Erythroblast (primary cell): ENCODE data around the gene METTL18.

Experiments
- DNase-seq, 2 experiments: peaks; one replicate each; lab custom pipeline; 2025; lab: John Stamatoyannopoulos, UW
- GATA1 ChIP-seq: IDR thresholded peaks from 2 replicates; pipeline ENCODE4 v1.6.1; 2011; ENCODE audit warnings: low read depth, mild to moderate bottlenecking, control low read depth, low read length, moderate library complexity
- POLR2A ChIP-seq: IDR thresholded peaks from 2 replicates; pipeline ENCODE4 v1.6.1; 2011; ENCODE audit warnings: mild to moderate bottlenecking, low read length

The METTL18 gene

DNA sequence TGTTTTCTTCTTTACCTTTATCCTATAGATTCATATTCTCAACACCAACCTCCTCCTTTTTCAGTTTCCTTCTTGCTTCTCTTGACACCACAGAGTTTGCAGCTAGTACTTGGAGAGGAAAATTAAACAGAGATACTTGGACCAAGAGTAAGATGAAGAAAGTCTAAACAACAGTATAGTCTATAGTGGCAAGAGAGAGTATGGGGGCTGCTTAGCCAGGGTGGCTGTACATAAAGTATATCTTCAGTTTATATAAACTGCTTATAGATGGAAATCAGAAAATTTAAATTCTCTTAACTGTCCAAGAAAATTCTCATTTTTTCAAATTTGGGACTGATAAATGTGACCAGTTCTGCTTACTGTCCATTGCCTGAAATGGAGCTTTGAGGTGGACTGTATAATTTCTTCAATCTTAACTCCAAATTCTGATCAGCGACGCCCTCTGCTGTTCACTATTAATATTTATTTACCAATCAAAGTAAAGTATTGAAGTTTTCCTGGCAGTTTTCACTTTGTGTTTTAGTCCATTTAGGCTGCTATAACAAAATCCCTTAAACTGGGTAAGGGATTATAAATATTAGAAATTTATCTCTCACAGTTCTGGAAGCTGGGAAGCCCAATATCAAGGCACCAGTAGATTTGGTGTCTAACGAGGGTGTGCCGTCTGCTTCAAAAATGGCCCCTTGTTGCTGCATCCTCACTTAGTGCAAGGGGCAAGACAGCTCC is 14.8 kb upstream of the METTL18 start:
- DNase-seq = peak; percentile 45 to 69
- TF ChIP-seq POLR2A (no peak), GATA1 (no peak)

GRCh38 chr1:169804941-169805340 is 10.2 kb upstream of the METTL18 start:
- DNase-seq = no peak
- TF ChIP-seq POLR2A (no peak), GATA1 (no peak)

DNA sequence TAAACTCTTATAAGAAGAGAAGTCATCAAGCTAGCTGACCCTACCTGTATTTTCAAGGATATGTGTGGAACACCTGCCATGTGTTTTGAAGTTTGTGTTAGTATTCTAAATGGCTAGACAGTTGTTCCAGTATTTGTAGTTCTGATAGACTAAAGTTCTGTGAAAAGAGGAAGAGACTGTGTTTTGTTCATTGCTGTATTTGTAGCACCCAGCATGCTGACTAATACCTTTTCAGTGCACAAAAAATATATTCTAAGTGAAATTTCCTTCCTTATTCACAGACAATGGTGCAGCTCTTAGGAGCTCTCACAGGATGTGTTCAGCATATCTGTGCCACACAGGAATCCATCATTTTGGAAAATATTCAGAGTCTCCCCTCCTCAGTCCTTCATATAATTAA is 8.2 kb upstream of the METTL18 start:
- TF ChIP-seq POLR2A (no peak), GATA1 (no peak)
- no peak for DNase-seq

DNA sequence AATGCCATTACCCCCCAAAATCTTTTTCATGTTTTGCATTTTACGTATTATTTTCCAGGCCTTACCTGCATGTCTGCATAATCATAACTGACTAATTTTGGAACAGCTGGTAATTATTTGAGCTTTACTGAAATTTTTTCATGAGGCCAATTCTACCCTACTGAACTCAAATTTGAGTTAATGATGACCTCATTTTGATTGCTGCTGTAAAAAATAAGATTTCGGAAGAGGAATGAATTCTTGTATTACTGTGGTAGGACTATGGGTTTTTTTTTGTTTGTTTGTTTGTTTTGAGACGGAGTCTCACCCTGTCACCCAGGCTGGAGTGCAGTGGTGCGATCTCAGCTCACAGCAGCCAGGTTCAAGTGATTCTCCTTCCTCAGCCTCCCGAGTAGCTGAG is 2.6 kb upstream of the METTL18 start:
- no peak for DNase-seq
- TF ChIP-seq GATA1 = no peak

GRCh38 chr1:169796274-169796810 is 1.6 kb upstream of the METTL18 start:
- DNase-seq = no peak
- TF ChIP-seq GATA1 = no peak

GRCh38 chr1:169795687-169796086 is 980 bp upstream of the METTL18 start:
- DNase-seq = peak; percentile 55 to 57
- TF ChIP-seq POLR2A (no peak), GATA1 (no peak)

DNA sequence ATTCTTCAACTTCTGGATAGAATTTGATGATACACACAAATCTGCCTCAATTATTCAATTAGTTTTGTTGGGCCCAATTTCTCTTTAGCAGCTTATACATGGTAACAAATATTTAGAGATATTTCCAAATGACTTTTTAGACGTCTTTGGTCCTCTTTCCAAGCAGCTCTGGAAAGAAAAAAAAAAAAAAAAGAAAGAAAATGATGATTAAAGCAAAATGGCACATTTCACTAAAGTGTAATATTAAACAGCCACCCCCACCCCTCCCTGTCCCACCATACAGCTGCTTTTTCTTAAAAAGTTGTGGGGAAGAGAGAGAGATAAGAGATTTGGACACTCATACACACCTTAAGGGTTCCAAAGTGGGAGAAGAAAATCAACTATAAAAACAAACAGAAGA is 977 bp downstream of the METTL18 start:
- no peak for DNase-seq
- TF ChIP-seq POLR2A (no peak), GATA1 (no peak)

GRCh38 chr1:169788402-169788801 is 6.3 kb downstream of the METTL18 start:
- DNase-seq = no peak
- TF ChIP-seq GATA1 = no peak
- TF ChIP-seq POLR2A = no peak

DNA sequence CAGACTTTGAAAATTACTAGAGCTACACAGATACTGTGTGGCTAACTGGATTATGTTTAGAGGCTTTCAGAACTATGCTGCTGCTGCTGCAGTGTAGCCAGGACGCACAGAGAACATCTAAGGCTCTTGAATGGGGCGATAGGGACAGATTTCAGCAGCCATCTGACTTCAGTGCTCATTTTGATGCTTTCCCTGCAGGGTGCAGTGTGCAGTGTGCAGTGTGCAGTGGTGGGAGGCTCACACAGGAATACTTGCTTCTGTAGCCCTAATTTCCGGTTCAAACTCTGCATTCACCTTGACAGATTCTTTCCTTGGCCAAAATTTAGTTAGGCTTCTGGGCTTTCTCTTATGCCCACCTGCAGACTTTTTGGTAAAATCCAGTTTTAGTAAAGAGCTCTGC is 7.7 kb downstream of the METTL18 start:
- DNase-seq = no peak
- no peak for TF ChIP-seq GATA1
- no peak for TF ChIP-seq POLR2A

DNA sequence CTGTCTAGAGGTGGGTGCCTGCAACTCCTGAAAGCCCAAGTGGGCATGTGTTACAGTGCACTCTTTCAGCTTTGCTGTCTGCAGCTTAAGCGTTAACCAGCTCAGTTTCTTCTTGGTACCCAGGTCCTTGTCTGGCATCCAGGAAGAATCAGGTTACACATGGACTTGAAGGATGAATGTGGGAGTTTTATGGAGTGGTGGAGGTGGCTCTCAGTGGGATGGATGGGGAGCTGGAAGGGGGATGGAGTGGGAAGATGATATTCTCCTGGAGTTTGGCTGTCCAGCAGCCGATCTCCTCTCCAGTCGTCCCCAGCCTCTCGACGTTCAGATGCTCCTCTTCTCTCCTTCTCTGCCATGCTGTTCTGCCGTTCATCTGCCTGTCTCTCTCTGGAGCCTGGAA is 9.4 kb downstream of the METTL18 start:
- no peak for TF ChIP-seq POLR2A
- no peak for TF ChIP-seq GATA1
- DNase-seq = no peak

DNA sequence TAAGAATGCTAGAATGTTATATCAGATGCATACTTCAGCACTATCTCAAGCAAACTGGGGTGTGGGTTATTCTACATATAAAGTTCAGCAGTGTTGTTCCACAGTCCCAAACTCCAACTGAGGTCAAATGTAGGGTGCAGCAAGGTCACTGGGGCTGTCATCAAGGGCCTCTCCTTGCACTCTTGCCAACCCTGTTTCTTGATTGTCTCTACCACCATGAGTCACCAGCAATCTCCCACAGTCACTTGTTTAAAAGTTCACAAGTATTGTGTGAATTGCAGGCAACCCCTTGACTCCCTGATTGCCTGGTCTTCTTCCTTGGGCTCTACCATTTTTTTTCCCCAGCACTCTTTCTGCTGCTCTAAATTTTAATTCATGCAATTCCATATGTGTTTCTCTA is 10.6 kb downstream of the METTL18 start:
- TF ChIP-seq GATA1 = no peak
- TF ChIP-seq POLR2A = no peak
- DNase-seq = no peak

GRCh38 chr1:169782596-169782995 is 12.1 kb downstream of the METTL18 start:
- DNase-seq = no peak
- TF ChIP-seq GATA1 (no peak), POLR2A (no peak)

DNA sequence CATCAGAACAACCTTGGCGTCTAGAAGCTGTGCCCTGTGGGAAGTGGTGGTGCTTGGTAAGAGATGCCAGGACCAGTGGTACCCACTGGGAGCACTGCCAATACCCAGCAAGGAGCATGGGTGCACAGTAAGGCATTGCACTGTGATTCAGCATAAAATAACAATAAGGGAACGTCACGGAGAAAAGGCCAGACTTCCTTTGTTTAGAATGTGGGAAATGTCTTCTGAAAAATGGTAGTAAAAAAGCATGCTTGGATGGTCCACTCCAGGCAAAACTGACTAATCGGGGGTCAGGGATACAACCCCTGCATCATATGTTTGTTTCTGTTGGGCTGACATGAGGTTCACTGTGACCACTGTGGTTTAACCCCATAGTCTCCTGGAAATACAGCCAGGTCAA is 14.7 kb downstream of the METTL18 start:
- DNase-seq = no peak
- no peak for TF ChIP-seq GATA1
- TF ChIP-seq POLR2A = no peak

GRCh38 chr1:169779150-169779549 is 15.6 kb downstream of the METTL18 start:
- no peak for DNase-seq
- TF ChIP-seq GATA1 (no peak), POLR2A (no peak)

- no peak for TF ChIP-seq POLR2A
- no peak for TF ChIP-seq GATA1
- DNase-seq = no peak
Observed at GRCh38 chr1:169776440-169776839, 18.3 kb downstream of the METTL18 start.
